ENCODE measurements around the gene AMPD1.

Gene AMPD1

DNA sequence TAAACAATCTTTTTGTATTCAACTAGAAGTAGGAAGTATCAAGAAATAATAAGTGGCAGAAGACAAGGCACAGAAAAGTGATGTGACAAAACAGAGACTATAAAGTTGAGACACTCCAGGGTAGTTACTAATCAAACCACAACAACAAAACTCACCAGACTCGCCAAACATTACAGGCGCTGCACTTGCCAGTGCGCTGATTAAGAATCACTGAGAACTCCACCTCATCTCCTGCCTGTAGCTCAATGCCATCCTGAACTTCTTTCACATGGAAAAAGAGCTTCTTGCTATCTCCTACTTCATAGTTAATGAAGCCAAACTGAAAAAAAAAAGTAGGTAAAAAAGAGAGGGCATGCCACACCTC lies 24.1 kb upstream of the AMPD1 start:
- no peak overlapping the region for H3K4me3 ChIP-seq (ENCODE audit: low read depth, low read length)
- in situ Hi-C loops (cut with HindIII; ENCODE audit: low pct_ligation_motif_present, low sequenced_read_pairs), result no loop called here
- TF ChIP-seq, protein P1, sequence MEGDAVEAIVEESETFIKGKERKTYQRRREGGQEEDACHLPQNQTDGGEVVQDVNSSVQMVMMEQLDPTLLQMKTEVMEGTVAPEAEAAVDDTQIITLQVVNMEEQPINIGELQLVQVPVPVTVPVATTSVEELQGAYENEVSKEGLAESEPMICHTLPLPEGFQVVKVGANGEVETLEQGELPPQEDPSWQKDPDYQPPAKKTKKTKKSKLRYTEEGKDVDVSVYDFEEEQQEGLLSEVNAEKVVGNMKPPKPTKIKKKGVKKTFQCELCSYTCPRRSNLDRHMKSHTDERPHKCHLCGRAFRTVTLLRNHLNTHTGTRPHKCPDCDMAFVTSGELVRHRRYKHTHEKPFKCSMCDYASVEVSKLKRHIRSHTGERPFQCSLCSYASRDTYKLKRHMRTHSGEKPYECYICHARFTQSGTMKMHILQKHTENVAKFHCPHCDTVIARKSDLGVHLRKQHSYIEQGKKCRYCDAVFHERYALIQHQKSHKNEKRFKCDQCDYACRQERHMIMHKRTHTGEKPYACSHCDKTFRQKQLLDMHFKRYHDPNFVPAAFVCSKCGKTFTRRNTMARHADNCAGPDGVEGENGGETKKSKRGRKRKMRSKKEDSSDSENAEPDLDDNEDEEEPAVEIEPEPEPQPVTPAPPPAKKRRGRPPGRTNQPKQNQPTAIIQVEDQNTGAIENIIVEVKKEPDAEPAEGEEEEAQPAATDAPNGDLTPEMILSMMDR (IDR thresholded peaks at IDR 0.05; ENCODE audit: low read depth, low read length, missing control alignments), result no peak
- H3K27me3 ChIP-seq (replicated peaks), result no peaks in the 10 kb centered on the region
- peaks cover 62% of the 10 kb centered on the region for H3K36me3 ChIP-seq (replicated peaks)
- peak; percentile 51 for DNase-seq
- H3K27ac ChIP-seq, result peak overlapping the region; percentile 74

DNA sequence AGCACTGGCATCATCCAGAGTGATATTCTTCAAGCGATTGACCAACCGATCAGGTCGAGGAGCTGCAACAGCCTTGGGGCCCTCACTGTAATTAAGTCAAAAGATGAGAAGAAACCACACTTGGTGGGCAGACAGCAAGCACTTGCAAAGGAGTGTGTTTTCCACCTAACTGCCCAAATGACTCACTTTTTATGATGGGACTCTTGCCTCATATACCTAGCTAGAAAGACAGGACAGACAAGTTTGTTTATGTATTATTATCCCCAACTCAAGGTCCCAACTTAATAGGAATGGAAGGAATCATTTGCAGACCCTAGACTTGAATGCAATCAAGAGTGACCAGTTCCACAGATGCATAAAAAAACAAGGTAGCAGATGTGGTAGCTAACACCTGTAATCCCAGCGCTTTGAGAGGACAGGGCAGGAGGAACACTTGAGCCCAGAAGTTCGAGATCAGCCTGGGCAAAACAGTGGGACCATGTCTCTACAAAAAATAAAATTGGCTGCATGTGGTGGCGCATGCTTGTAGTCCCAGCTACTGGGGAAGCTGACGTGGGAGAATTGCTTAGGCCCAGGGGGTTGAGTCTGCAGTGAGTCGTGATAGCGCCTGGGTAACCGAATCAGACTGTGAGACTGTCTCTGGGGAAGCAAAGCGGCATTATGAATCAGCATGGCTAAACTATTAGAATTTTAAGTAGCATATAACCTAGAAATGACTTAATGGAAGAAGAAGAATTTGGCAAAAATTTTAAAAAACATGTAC lies 23.5 kb upstream of the AMPD1 start:
- peak; percentile 72 for DNase-seq
- Histone ChIP-seq H3K27me3 (replicated peaks) (no peaks in the 10 kb centered on the region), H3K4me3 (ENCODE audit: low read depth, low read length) (no peak overlapping the region), H3K36me3 (replicated peaks) (peaks cover 60% of the 10 kb centered on the region), H3K27ac (peak overlapping the region; percentile 74)
- TF ChIP-seq, protein P1 (IDR thresholded peaks at IDR 0.05; ENCODE audit: low read depth, low read length, missing control alignments), result no peak
- in situ Hi-C loops (cut with HindIII; ENCODE audit: low pct_ligation_motif_present, low sequenced_read_pairs), result no loop called here

DNA sequence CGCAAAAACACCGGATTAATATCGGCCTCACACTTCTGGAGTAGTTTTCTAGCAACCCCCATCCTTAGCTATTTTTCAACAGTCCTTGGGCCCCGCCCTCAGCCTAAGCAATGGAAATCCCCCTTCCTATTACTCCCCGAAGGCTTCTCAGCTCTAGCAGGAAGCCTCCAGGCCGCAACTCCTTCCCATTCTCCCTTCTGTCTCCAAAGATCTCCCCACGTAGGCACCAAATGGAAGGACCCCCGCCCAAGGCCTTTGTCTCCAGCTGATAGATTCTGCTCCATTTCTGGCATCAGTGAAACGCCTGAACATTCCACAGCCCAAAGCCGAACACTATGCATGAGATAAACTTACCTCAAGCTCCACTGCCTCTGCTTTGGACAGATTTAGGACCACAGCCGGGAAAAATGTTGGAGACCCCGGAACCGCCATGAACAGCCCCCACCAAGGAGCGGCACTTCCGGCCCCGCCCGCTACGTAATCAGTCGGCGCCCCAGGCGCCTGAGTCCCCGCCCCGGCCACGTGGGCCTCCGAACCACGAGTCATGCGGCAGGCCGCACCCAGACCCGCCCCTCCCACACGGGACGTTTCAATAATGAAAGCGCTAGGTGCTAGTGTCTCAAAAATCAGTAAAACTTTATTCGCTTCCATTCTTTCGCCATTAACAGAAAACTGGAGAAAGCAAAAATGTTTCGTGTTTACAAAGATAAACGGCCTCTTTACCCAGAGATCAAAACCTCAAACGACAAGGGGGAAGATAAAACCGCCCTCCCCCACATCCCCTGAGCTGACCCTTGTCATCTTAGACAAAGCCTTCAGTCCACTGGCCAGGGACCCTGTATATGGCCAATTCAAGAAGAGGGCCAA lies 21.2 kb upstream of the AMPD1 start, which contains the start of gene NRAS:
TSS of gene NRAS (minus strand) at position 468 of the 867 bp plus-strand sequence. CDS start 611 bp downstream, outside the sequence.
- peak within 1 kb of the TSS; percentile 98 for H3K27ac ChIP-seq
- H3K36me3 ChIP-seq (replicated peaks), result peaks cover 60% of the 10 kb centered on the region
- no peaks in the 10 kb centered on the region for H3K27me3 ChIP-seq (replicated peaks)
- TF ChIP-seq, protein P1 (IDR thresholded peaks at IDR 0.05; ENCODE audit: low read depth, low read length, missing control alignments), result no peak
- in situ Hi-C loops (cut with HindIII; ENCODE audit: low pct_ligation_motif_present, low sequenced_read_pairs), result no loop called here
- H3K4me3 ChIP-seq (ENCODE audit: low read depth, low read length), result peak within 1 kb of the TSS; percentile 98
- peak; percentile 91 for DNase-seq

DNA sequence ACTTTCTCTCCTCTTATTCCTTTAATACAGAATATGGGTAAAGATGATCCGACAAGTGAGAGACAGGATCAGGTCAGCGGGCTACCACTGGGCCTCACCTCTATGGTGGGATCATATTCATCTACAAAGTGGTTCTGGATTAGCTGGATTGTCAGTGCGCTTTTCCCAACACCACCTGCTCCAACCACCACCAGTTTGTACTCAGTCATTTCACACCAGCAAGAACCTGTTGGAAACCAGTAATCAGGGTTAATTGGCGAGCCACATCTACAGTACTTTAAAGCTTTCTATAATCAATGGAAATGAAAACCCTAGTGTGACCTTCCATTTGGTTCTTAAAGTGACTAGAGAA lies 20.6 kb upstream of the AMPD1 start:
- Histone ChIP-seq H3K36me3 (replicated peaks) (peaks cover 63% of the 10 kb centered on the region), H3K27ac (peak overlapping the region; percentile 98), H3K27me3 (replicated peaks) (no peaks in the 10 kb centered on the region), H3K4me3 (ENCODE audit: low read depth, low read length) (peak overlapping the region; percentile 98)
- DNase-seq, result no peak
- in situ Hi-C loops (cut with HindIII; ENCODE audit: low pct_ligation_motif_present, low sequenced_read_pairs), result no loop called here
- TF ChIP-seq, protein P1 (IDR thresholded peaks at IDR 0.05; ENCODE audit: low read depth, low read length, missing control alignments), result no peak

DNA sequence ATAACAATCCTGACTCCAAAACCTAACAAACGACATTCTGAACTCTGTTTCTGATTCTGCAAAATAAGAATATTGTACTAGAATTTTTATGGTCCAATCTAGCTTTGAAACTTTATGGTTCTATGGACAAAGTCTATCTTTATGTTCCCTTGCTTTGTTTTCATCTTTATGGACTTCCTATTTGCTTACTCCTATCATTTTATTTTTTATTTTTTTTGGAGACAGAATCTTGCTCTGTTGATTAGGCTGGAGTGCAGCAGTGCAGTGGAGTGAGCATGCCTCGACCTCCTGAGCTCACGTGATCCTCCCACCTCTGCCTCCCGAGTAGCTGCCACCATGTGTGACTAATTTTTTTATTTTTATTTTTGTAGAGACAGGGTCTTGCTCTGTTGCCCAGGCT lies 17.6 kb upstream of the AMPD1 start:
- Histone ChIP-seq H3K36me3 (replicated peaks) (peaks cover 61% of the 10 kb centered on the region), H3K27me3 (replicated peaks) (no peaks in the 10 kb centered on the region), H3K27ac (no peak overlapping the region), H3K4me3 (ENCODE audit: low read depth, low read length) (no peak overlapping the region)
- in situ Hi-C loops (cut with HindIII; ENCODE audit: low pct_ligation_motif_present, low sequenced_read_pairs), result no loop called here
- TF ChIP-seq, protein P1 (IDR thresholded peaks at IDR 0.05; ENCODE audit: low read depth, low read length, missing control alignments), result no peak
- DNase-seq, result no peak

All from brain microvascular endothelial cell (primary cell).